HG03520 (cell line): ENCODE measurements around the gene MBD5.
"Not testable (repeated sequence)": the region's sequence is repeated elsewhere in the genome, so short reads cannot be mapped to it uniquely, and the experiment has no call there.

ENCODE experiments used
- ATAC-seq: cut with Tn5 transposase; IDR thresholded peaks from one replicate; pipeline ENCODE4 v1.9.1; 2021; ENCODE audit warnings: mild to moderate bottlenecking, moderate library complexity; ENCODE audit not compliant: unreplicated experiment

Gene MBD5

GRCh38 chr2:148021059-148021861 is at the start of gene MBD5:
MBD5 (plus strand) TSS chr2:148021091.
- ATAC-seq, result peak; percentile 35

GRCh38 chr2:147976102-147976501 is 44.8 kb upstream of the MBD5 start:
- no peak for ATAC-seq

GRCh38 chr2:147977679-147978078 is 43.2 kb upstream of the MBD5 start:
- ATAC-seq, result no peak

- no peak for ATAC-seq
These were observed 39.9 kb upstream of the MBD5 start for GRCh38 chr2:147980940-147981528.

GRCh38 chr2:147989102-147989501 is 31.8 kb upstream of the MBD5 start:
- ATAC-seq, result no peak

GRCh38 chr2:147989809-147990403 is 31.0 kb upstream of the MBD5 start:
- ATAC-seq, result peak; percentile 79

GRCh38 chr2:147994965-147995364 is 25.9 kb upstream of the MBD5 start:
- not testable (repeated sequence) for ATAC-seq

- ATAC-seq, result no peak
These were observed 24.1 kb upstream of the MBD5 start for GRCh38 chr2:147996828-147997227.

- no peak for ATAC-seq
These were observed 22.7 kb upstream of the MBD5 start for GRCh38 chr2:147998203-147998602.

GRCh38 chr2:147999126-147999525 is 21.8 kb upstream of the MBD5 start:
- no peak for ATAC-seq

GRCh38 chr2:148000095-148000494 is 20.8 kb upstream of the MBD5 start:
- no peak for ATAC-seq

GRCh38 chr2:148002420-148002819 is 18.5 kb upstream of the MBD5 start:
- not testable (repeated sequence) for ATAC-seq

- ATAC-seq, result no peak
These were observed 14.5 kb upstream of the MBD5 start for GRCh38 chr2:148006249-148007007.

GRCh38 chr2:148007219-148007900 is 13.5 kb upstream of the MBD5 start:
- ATAC-seq, result no peak

- ATAC-seq, result not testable (repeated sequence)
These were observed 12.5 kb upstream of the MBD5 start for GRCh38 chr2:148008411-148008810.

GRCh38 chr2:148013876-148014275 is 7.0 kb upstream of the MBD5 start:
- no peak for ATAC-seq

GRCh38 chr2:148014616-148015015 is 6.3 kb upstream of the MBD5 start:
- no peak for ATAC-seq

- peak; percentile 77 for ATAC-seq
These were observed 506 bp upstream of the MBD5 start, which contains the start of gene ORC4 for GRCh38 chr2:148020111-148021058. ORC4 (minus strand) TSS chr2:148020737; CDS start chr2:147975958, 44,779 bp downstream.

- ATAC-seq, result no peak
These were observed 995 bp downstream of the MBD5 start for GRCh38 chr2:148021886-148022285.

- ATAC-seq, result no peak
These were observed 1.5 kb downstream of the MBD5 start for GRCh38 chr2:148022351-148022750.
